ENCODE results near the gene CRLF2.
"Not testable (repeated sequence)": the region's sequence is repeated elsewhere in the genome, so short reads cannot be mapped to it uniquely, and the experiment has no call there.

DNA sequence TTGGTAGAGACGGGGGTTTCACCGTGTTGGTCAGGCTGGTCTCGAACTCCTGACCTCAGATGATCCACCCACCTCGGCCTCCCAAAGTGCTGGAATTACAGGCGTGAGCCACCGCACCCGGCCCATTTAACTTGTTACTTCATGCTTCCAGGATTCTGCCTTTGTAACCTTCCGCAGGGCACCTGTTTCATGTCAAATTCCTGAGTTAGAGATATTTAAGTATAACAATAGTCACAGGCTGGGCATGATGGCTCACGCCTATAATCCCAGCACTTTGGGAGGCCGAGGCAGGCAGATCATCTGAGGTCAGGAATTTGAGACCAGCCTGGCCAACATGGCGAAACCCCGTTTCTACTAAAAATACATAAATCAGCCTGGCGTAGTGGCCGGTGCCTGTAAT, 30.8 kb downstream of the CRLF2 start:
- TF ChIP-seq, protein P1, sequence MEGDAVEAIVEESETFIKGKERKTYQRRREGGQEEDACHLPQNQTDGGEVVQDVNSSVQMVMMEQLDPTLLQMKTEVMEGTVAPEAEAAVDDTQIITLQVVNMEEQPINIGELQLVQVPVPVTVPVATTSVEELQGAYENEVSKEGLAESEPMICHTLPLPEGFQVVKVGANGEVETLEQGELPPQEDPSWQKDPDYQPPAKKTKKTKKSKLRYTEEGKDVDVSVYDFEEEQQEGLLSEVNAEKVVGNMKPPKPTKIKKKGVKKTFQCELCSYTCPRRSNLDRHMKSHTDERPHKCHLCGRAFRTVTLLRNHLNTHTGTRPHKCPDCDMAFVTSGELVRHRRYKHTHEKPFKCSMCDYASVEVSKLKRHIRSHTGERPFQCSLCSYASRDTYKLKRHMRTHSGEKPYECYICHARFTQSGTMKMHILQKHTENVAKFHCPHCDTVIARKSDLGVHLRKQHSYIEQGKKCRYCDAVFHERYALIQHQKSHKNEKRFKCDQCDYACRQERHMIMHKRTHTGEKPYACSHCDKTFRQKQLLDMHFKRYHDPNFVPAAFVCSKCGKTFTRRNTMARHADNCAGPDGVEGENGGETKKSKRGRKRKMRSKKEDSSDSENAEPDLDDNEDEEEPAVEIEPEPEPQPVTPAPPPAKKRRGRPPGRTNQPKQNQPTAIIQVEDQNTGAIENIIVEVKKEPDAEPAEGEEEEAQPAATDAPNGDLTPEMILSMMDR (IDR thresholded peaks at IDR 0.05), result not testable (repeated sequence)
- not testable (repeated sequence) for TF ChIP-seq POLR2A (IDR thresholded peaks at IDR 0.05)

All from lower leg skin (tissue), 3 donors.